Progenitor cell of endocrine pancreas (in vitro differentiated cells): ENCODE measurements around the gene CCDC78. TPM values are rescaled to one million over a fixed set of nuclear protein-coding genes. Genes with fewer than 3 reads are reported as not detected.

ENCODE experiments used
- DNase-seq: peaks from one replicate; pipeline ENCODE4 v3.0.0; 2021; ENCODE audit warnings: low spot score; ENCODE audit not compliant: unreplicated experiment
- H3K27ac Mint-ChIP-seq: 2 replicates; pipeline ENCODE4 v1.8.0; 2021; ENCODE audit warnings: mild to moderate bottlenecking, moderate library complexity, mixed read lengths
- H3K27me3 Mint-ChIP-seq: 2 replicates; pipeline ENCODE4 v1.8.0; 2021; ENCODE audit warnings: mixed read lengths
- H3K36me3 Mint-ChIP-seq: 2 replicates; pipeline ENCODE4 v1.8.0; 2022; ENCODE audit warnings: mixed read lengths; ENCODE audit not compliant: insufficient read depth
- H3K4me1 Mint-ChIP-seq: 2 replicates; pipeline ENCODE4 v1.8.0; 2021; ENCODE audit warnings: low read depth, mixed read lengths
- H3K4me3 Mint-ChIP-seq: 2 replicates; pipeline ENCODE4 v1.8.0; 2021; ENCODE audit warnings: low read depth, mild to moderate bottlenecking, moderate library complexity, mixed read lengths
- H3K9me3 Mint-ChIP-seq: 2 replicates; pipeline ENCODE4 v1.8.0; 2021; ENCODE audit warnings: low read depth, mixed read lengths
- total RNA-seq: library from RNA; stranded (reverse); gene quantifications from 2 replicates; pipeline ENCODE4 v1.2.1, GENCODE V29; 2021
- TF ChIP-seq, protein P1 (sequence below): fragments of 200-600 bp; sonication (generic); IDR thresholded peaks from one replicate; pipeline ENCODE4 v1.5.0; 2021; ENCODE audit warnings: antibody characterized with exemption, mild to moderate bottlenecking; ENCODE audit not compliant: unreplicated experiment

The CCDC78 gene
- total RNA-seq, 1 donor from 2014 or later = 3.2 TPM

DNA sequence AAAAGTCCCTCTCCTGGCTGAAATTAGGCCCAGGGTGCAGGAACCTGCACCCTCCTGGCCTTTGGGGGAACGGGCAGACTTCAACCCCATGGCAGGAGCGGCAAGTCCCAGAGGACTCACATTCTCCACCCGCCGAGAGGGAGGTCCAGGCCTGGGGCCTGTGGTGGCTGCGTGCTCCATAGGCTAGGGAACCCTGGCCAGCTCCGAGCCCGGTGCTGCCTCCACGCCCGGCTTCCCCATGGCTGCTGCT, 130 bp downstream of the CCDC78 start:
- H3K27ac Mint-ChIP-seq = no peak overlapping the region
- no peak overlapping the region for H3K4me3 Mint-ChIP-seq
- DNase-seq = no peak
- TF ChIP-seq, protein P1, sequence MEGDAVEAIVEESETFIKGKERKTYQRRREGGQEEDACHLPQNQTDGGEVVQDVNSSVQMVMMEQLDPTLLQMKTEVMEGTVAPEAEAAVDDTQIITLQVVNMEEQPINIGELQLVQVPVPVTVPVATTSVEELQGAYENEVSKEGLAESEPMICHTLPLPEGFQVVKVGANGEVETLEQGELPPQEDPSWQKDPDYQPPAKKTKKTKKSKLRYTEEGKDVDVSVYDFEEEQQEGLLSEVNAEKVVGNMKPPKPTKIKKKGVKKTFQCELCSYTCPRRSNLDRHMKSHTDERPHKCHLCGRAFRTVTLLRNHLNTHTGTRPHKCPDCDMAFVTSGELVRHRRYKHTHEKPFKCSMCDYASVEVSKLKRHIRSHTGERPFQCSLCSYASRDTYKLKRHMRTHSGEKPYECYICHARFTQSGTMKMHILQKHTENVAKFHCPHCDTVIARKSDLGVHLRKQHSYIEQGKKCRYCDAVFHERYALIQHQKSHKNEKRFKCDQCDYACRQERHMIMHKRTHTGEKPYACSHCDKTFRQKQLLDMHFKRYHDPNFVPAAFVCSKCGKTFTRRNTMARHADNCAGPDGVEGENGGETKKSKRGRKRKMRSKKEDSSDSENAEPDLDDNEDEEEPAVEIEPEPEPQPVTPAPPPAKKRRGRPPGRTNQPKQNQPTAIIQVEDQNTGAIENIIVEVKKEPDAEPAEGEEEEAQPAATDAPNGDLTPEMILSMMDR = no peak
- no peaks in the 10 kb centered on the region for H3K9me3 Mint-ChIP-seq
- no peaks in the 10 kb centered on the region for H3K4me1 Mint-ChIP-seq
- H3K27me3 Mint-ChIP-seq = peaks cover 15% of the 10 kb centered on the region
- H3K36me3 Mint-ChIP-seq = no peaks in the 10 kb centered on the region

DNA sequence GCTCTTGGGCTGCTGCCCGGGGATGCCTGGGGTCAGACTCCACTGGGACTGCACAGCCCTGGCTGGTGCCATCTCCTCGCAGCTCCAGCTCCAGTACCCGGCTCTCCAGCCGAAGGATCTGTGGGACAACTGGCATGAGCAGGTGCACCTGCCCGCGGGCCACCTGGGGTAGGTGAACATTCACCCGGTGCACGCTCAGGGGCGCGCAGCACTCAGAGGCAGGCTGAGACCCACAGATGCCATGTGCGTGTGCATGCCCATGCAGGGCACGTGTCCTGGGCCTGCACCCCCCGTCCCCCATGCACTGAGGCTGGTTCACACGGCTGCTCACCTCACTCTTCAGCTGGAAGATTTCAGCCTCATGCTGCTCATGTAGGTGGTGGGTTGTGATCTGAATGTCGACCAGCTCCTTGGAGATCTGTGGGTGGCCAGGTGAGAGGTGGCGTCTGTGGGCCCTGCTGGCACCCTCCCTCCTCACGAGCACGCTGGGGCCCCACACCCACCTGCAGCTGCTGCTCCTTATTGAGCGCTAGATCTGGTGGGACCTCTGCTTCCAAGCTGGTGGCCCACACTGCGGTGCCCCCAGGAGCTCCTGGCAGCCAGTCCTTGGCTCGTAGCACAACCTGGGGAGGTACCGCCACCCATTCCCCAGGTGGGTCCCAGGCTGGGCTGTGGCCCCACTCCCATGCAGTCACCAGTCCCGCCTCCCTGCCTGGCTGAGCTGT, 618 bp downstream of the CCDC78 start:
- H3K36me3 Mint-ChIP-seq = no peaks in the 10 kb centered on the region
- DNase-seq = no peak
- H3K4me1 Mint-ChIP-seq = no peaks in the 10 kb centered on the region
- TF ChIP-seq, protein P1 = no peak
- H3K27ac Mint-ChIP-seq = no peak overlapping the region
- no peak overlapping the region for H3K4me3 Mint-ChIP-seq
- peaks cover 15% of the 10 kb centered on the region for H3K27me3 Mint-ChIP-seq
- H3K9me3 Mint-ChIP-seq = no peaks in the 10 kb centered on the region

DNA sequence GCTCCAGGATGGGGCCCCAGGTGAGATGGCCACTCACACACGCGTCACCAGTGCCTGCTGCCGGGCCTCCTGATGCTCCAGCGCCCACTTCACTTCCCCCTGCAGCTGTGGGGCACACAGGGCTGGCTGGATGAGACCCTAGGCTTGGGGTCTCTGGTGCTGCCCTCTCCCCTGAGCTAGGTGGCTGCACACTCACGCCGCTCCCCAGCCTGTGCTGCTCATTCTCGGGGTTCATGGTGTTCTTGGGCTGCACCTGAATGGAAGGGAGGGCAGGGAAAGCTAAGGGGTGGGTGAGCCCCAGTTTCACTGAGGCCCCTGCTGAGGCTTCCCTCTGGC, 1.2 kb downstream of the CCDC78 start:
- Mint-ChIP-seq H3K36me3 (no peaks in the 10 kb centered on the region), H3K27me3 (peaks cover 15% of the 10 kb centered on the region), H3K27ac (no peak overlapping the region), H3K4me1 (peaks cover 4% of the 10 kb centered on the region), H3K4me3 (no peak overlapping the region), H3K9me3 (no peaks in the 10 kb centered on the region)
- TF ChIP-seq, protein P1 = no peak
- no peak for DNase-seq

DNA sequence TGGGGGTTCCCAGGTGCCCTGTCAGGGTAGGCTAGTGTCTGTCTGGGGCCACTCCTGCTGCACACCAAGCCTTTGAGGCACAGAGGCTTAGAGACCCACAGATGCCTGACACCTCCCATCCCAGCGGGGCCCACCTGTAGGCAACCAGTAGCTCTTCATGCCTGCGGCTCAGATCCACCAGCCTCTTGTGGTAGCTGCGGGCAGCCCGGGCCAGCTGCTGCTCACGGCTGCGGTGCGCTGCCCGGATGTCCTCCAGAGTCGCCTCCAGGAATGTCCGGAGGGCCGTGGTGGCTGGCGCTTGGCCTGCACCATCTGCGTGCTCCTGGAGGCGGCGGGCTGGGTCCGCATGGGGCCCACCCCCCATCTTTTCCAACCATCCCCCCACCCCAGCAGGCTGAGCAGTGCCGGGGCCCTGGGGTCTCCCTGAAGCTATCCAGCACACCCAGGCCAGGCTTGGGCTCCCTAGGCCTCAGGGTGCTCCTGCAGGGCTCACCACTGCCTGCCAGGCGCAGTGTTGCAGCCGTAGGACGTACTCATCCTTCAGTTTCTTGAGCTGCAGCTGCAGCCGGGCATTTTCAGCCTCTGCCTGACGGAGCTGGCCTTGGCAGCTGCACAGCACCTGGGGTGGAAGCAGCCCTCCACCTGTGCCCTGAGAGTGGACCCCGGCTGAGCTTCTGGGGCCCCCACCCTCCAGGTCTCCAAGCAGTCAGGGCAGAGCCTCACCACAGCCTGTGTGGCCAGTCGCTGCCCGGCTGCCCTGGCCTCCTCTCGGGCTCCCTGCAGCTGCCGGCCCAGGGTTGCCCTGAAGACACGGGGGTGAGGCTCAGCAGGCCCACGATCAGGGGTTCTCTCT, 1.8 kb downstream of the CCDC78 start:
- no peaks in the 10 kb centered on the region for H3K9me3 Mint-ChIP-seq
- H3K36me3 Mint-ChIP-seq = no peaks in the 10 kb centered on the region
- peaks cover 15% of the 10 kb centered on the region for H3K27me3 Mint-ChIP-seq
- no peak overlapping the region for H3K4me3 Mint-ChIP-seq
- peaks cover 4% of the 10 kb centered on the region for H3K4me1 Mint-ChIP-seq
- TF ChIP-seq, protein P1 = no peak
- no peak overlapping the region for H3K27ac Mint-ChIP-seq
- DNase-seq = no peak

DNA sequence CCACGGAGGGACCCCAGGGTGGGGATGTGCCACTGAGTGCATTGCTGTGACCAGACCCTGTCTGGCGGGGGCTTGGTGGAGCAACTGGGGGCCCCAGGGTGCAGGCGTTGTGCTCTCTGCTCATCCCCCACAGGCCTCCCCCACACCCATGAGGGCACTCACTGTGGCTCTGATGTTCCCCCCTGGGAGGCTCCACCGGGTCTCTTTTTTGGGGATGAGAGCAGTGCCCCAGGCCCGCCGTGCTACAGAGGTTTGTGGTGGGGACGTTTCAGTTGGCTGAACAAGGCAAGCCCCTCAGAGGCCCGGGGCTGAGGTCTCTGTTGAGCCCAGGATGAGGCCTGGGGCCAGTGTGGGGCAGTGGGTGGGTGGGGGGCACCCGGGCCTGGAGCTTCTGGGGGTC, 2.5 kb downstream of the CCDC78 start:
- Mint-ChIP-seq H3K9me3 (no peaks in the 10 kb centered on the region), H3K36me3 (no peaks in the 10 kb centered on the region), H3K27ac (no peak overlapping the region), H3K4me1 (peaks cover 8% of the 10 kb centered on the region), H3K27me3 (peaks cover 15% of the 10 kb centered on the region), H3K4me3 (no peak overlapping the region)
- TF ChIP-seq, protein P1 = no peak
- DNase-seq = no peak
